K562 (cell line): ENCODE measurements around the gene SKIC8. TPM values are rescaled to one million over a fixed set of nuclear protein-coding genes. Genes with fewer than 3 reads are reported as not detected.

Experiments
- polyA plus RNA-seq, 8 experiments: library from polyadenylated mRNA; depleted of rRNA in 4 of 8; stranded (reverse) in 5 of 8; unstranded in 3 of 8; fragments of >200 nt; fragmentation: Nextera tagmentation in 2 of 8; fragmentation: Illumina TruSeq in 1 of 8; extraction: Ambion mirVana in 2 of 8; extraction: Trizol in 1 of 8; gene quantifications; 2 replicates each; pipeline versions ENCODE4 v1.2.1 to v1.2.3, GENCODE V29; 2011 to 2014; ENCODE audit warnings: inconsistent platforms in 1 of 8, missing spikeins in 1 of 8
- small RNA-seq: library from RNA; depleted of rRNA; stranded (forward); fragments of <200 nt; gene quantifications from one replicate; pipeline ENCODE3, GENCODE V24; 2014
- total RNA-seq, 7 experiments: library from RNA; depleted of rRNA in 6 of 7; stranded (reverse); fragments of >200 nt in 6 of 7; fragmentation: Illumina TruSeq in 2 of 7; extraction: Trizol in 2 of 7; gene quantifications; 2 replicates each; pipeline versions ENCODE4 v1.2.1 to v1.2.3, GENCODE V29; 2011 to 2021; ENCODE audit warnings: low replicate concordance in 1 of 7

The SKIC8 gene
- total and polyA plus RNA-seq, 9 of the 15 experiments (the other 6 are each of a cell fraction or from before 2014, with no cell fraction given) = 79.5 to 389 (median 146) TPM

Small RNAs within 50 kb of the gene (small RNA-seq; reads per million reads assigned to genes)
- 0.51 reads per million, percentile 24 among the genes with 10 or more reads in this experiment for gene AC090607.5

Other genes starting within 250 kb of the SKIC8 start
Only the 7 nearest of the 10 such genes appear.
- not detected in 2 replicates for gene SH2D7, start 207.0 kb downstream of the SKIC8 start, total RNA-seq (2014; rRNA removed)
- not detected in 2 replicates for gene SH2D7, start 207.0 kb downstream of the SKIC8 start, total RNA-seq (2014; rRNA removed; fragmentation: Illumina TruSeq; extraction: Trizol)
- not detected in 2 replicates for gene SH2D7, start 207.0 kb downstream of the SKIC8 start, total RNA-seq (2015; rRNA removed; fragmentation: Illumina TruSeq; extraction: Trizol)
- not detected in 2 replicates for gene SH2D7, start 207.0 kb downstream of the SKIC8 start, total RNA-seq (2021)
- not detected in 2 replicates for gene SH2D7, start 207.0 kb downstream of the SKIC8 start, polyA plus RNA-seq (2011; rRNA removed)
- gene SH2D7, start 207.0 kb downstream of the SKIC8 start, polyA plus RNA-seq (2014; fragmentation: Illumina TruSeq; extraction: Trizol) = not detected in 2 replicates
- not detected for gene SH2D7, start 207.0 kb downstream of the SKIC8 start, polyA plus RNA-seq (2014; fragmentation: Nextera tagmentation; extraction: Ambion mirVana)
- not detected in 2 replicates for gene SH2D7, start 207.0 kb downstream of the SKIC8 start, polyA plus RNA-seq (2014; rRNA removed)
- gene CIB2, start 168.2 kb downstream of the SKIC8 start, total RNA-seq (2014; rRNA removed) = 22.4 and 33.3 TPM in 2 replicates
- 12.5 and 15.9 TPM in 2 replicates for gene CIB2, start 168.2 kb downstream of the SKIC8 start, total RNA-seq (2014; rRNA removed; fragmentation: Illumina TruSeq; extraction: Trizol)
- 18.5 and 19.6 TPM in 2 replicates for gene CIB2, start 168.2 kb downstream of the SKIC8 start, total RNA-seq (2015; rRNA removed; fragmentation: Illumina TruSeq; extraction: Trizol)
- 18.3 and 22.9 TPM in 2 replicates for gene CIB2, start 168.2 kb downstream of the SKIC8 start, total RNA-seq (2021)
- 37.4 and 38.2 TPM in 2 replicates for gene CIB2, start 168.2 kb downstream of the SKIC8 start, polyA plus RNA-seq (2011; rRNA removed)
- 27.3 and 32.7 TPM in 2 replicates for gene CIB2, start 168.2 kb downstream of the SKIC8 start, polyA plus RNA-seq (2014; fragmentation: Illumina TruSeq; extraction: Trizol)
- gene CIB2, start 168.2 kb downstream of the SKIC8 start, polyA plus RNA-seq (2014; fragmentation: Nextera tagmentation; extraction: Ambion mirVana) = 1 to 10 TPM; 1.5 to 2.0 TPM
- gene CIB2, start 168.2 kb downstream of the SKIC8 start, polyA plus RNA-seq (2014; rRNA removed) = 19.4 and 26.5 TPM in 2 replicates
- gene IDH3A, start 150.2 kb downstream of the SKIC8 start, total RNA-seq (2014; rRNA removed) = 37.4 and 56.3 TPM in 2 replicates
- 94.5 and 101 TPM in 2 replicates for gene IDH3A, start 150.2 kb downstream of the SKIC8 start, total RNA-seq (2014; rRNA removed; fragmentation: Illumina TruSeq; extraction: Trizol)
- gene IDH3A, start 150.2 kb downstream of the SKIC8 start, total RNA-seq (2015; rRNA removed; fragmentation: Illumina TruSeq; extraction: Trizol) = 77.4 and 87.2 TPM in 2 replicates
- 130 and 131 TPM in 2 replicates for gene IDH3A, start 150.2 kb downstream of the SKIC8 start, total RNA-seq (2021)
- 88.5 and 115 TPM in 2 replicates for gene IDH3A, start 150.2 kb downstream of the SKIC8 start, polyA plus RNA-seq (2011; rRNA removed)
- 107 and 116 TPM in 2 replicates for gene IDH3A, start 150.2 kb downstream of the SKIC8 start, polyA plus RNA-seq (2014; fragmentation: Illumina TruSeq; extraction: Trizol)
- gene IDH3A, start 150.2 kb downstream of the SKIC8 start, polyA plus RNA-seq (2014; fragmentation: Nextera tagmentation; extraction: Ambion mirVana) = 100 to 1,000 TPM; 190 to 249 TPM
- 70.0 and 86.7 TPM in 2 replicates for gene IDH3A, start 150.2 kb downstream of the SKIC8 start, polyA plus RNA-seq (2014; rRNA removed)
- gene ACSBG1, start 65.0 kb downstream of the SKIC8 start, total RNA-seq (2014; rRNA removed) = 2.5 and 3.3 TPM in 2 replicates
- 3.1 and 3.7 TPM in 2 replicates for gene ACSBG1, start 65.0 kb downstream of the SKIC8 start, total RNA-seq (2014; rRNA removed; fragmentation: Illumina TruSeq; extraction: Trizol)
- 0.83 TPM in 2 replicates for gene ACSBG1, start 65.0 kb downstream of the SKIC8 start, total RNA-seq (2015; rRNA removed; fragmentation: Illumina TruSeq; extraction: Trizol)
- 2.6 and 3.3 TPM in 2 replicates for gene ACSBG1, start 65.0 kb downstream of the SKIC8 start, total RNA-seq (2021)
- gene ACSBG1, start 65.0 kb downstream of the SKIC8 start, polyA plus RNA-seq (2011; rRNA removed) = 1.2 and 2.0 TPM in 2 replicates
- 4.8 and 6.4 TPM in 2 replicates for gene ACSBG1, start 65.0 kb downstream of the SKIC8 start, polyA plus RNA-seq (2014; fragmentation: Illumina TruSeq; extraction: Trizol)
- gene ACSBG1, start 65.0 kb downstream of the SKIC8 start, polyA plus RNA-seq (2014; fragmentation: Nextera tagmentation; extraction: Ambion mirVana) = under 1 TPM; 0.36 to 0.75 TPM
- gene ACSBG1, start 65.0 kb downstream of the SKIC8 start, polyA plus RNA-seq (2014; rRNA removed) = 4.6 and 5.0 TPM in 2 replicates
- not detected in 2 replicates for gene DNAJA4, start 35.0 kb downstream of the SKIC8 start, total RNA-seq (2014; rRNA removed)
- 0.11 TPM in 1 of 2 replicates, not detected in the other for gene DNAJA4, start 35.0 kb downstream of the SKIC8 start, total RNA-seq (2014; rRNA removed; fragmentation: Illumina TruSeq; extraction: Trizol)
- 0.08 TPM in 1 of 2 replicates, not detected in the other for gene DNAJA4, start 35.0 kb downstream of the SKIC8 start, total RNA-seq (2015; rRNA removed; fragmentation: Illumina TruSeq; extraction: Trizol)
- gene DNAJA4, start 35.0 kb downstream of the SKIC8 start, total RNA-seq (2021) = 0.16 and 0.25 TPM in 2 replicates
- 0.05 and 0.15 TPM in 2 replicates for gene DNAJA4, start 35.0 kb downstream of the SKIC8 start, polyA plus RNA-seq (2011; rRNA removed)
- gene DNAJA4, start 35.0 kb downstream of the SKIC8 start, polyA plus RNA-seq (2014; fragmentation: Illumina TruSeq; extraction: Trizol) = not detected in 2 replicates
- 1 to 10 TPM in 1 of 2 experiments, under 1 TPM in 1; 0.56 to 1.0 TPM for gene DNAJA4, start 35.0 kb downstream of the SKIC8 start, polyA plus RNA-seq (2014; fragmentation: Nextera tagmentation; extraction: Ambion mirVana)
- 0.09 TPM in 1 of 2 replicates, not detected in the other for gene DNAJA4, start 35.0 kb downstream of the SKIC8 start, polyA plus RNA-seq (2014; rRNA removed)
- gene CRABP1, start 40.7 kb upstream of the SKIC8 start, total RNA-seq (2014; rRNA removed) = not detected in 2 replicates
- not detected in 2 replicates for gene CRABP1, start 40.7 kb upstream of the SKIC8 start, total RNA-seq (2014; rRNA removed; fragmentation: Illumina TruSeq; extraction: Trizol)
- not detected in 2 replicates for gene CRABP1, start 40.7 kb upstream of the SKIC8 start, total RNA-seq (2015; rRNA removed; fragmentation: Illumina TruSeq; extraction: Trizol)
- 0.40 and 0.60 TPM in 2 replicates for gene CRABP1, start 40.7 kb upstream of the SKIC8 start, total RNA-seq (2021)
- gene CRABP1, start 40.7 kb upstream of the SKIC8 start, polyA plus RNA-seq (2011; rRNA removed) = not detected in 2 replicates
- not detected in 2 replicates for gene CRABP1, start 40.7 kb upstream of the SKIC8 start, polyA plus RNA-seq (2014; fragmentation: Illumina TruSeq; extraction: Trizol)
- gene CRABP1, start 40.7 kb upstream of the SKIC8 start, polyA plus RNA-seq (2014; fragmentation: Nextera tagmentation; extraction: Ambion mirVana) = not detected
- gene CRABP1, start 40.7 kb upstream of the SKIC8 start, polyA plus RNA-seq (2014; rRNA removed) = not detected in 2 replicates
- 16.8 and 17.1 TPM in 2 replicates for gene IREB2, start 138.6 kb upstream of the SKIC8 start, total RNA-seq (2014; rRNA removed)
- gene IREB2, start 138.6 kb upstream of the SKIC8 start, total RNA-seq (2014; rRNA removed; fragmentation: Illumina TruSeq; extraction: Trizol) = 37.7 and 48.0 TPM in 2 replicates
- 30.8 and 34.0 TPM in 2 replicates for gene IREB2, start 138.6 kb upstream of the SKIC8 start, total RNA-seq (2015; rRNA removed; fragmentation: Illumina TruSeq; extraction: Trizol)
- gene IREB2, start 138.6 kb upstream of the SKIC8 start, total RNA-seq (2021) = 56.6 and 61.7 TPM in 2 replicates
- 51.5 and 59.1 TPM in 2 replicates for gene IREB2, start 138.6 kb upstream of the SKIC8 start, polyA plus RNA-seq (2011; rRNA removed)
- gene IREB2, start 138.6 kb upstream of the SKIC8 start, polyA plus RNA-seq (2014; fragmentation: Illumina TruSeq; extraction: Trizol) = 45.4 and 53.2 TPM in 2 replicates
- gene IREB2, start 138.6 kb upstream of the SKIC8 start, polyA plus RNA-seq (2014; fragmentation: Nextera tagmentation; extraction: Ambion mirVana) = 10 to 100 TPM; 18.0 to 21.4 TPM
- 24.1 and 25.4 TPM in 2 replicates for gene IREB2, start 138.6 kb upstream of the SKIC8 start, polyA plus RNA-seq (2014; rRNA removed)